Limb (tissue), 2 donors: Measurements from ENCODE around the gene TMCC1.

Source experiments
- DNase-seq, 2 donors: peaks; one replicate each; pipeline ENCODE4 v3.0.0-alpha.2; 2016; ENCODE audit errors: extremely low spot score in 2 of 2

TMCC1 gene

GRCh38 chr3:129624347-129625071, 269.0 kb downstream of the TMCC1 start:
- peak in 1 of 2 donors; percentile 24 for DNase-seq

- peak in 1 of 2 donors; percentile 37 for DNase-seq
These were observed 269.9 kb downstream of the TMCC1 start for GRCh38 chr3:129623447-129624118.

- peak in 1 of 2 donors; percentile 23 for DNase-seq
These were observed 270.6 kb downstream of the TMCC1 start for GRCh38 chr3:129622933-129623332.

GRCh38 chr3:129622226-129622874, 271.2 kb downstream of the TMCC1 start:
- peak in 1 of 2 donors; percentile 26 for DNase-seq

- DNase-seq: peak in 1 of 2 donors; percentile 28
These were observed 271.8 kb downstream of the TMCC1 start for GRCh38 chr3:129621626-129622225.

GRCh38 chr3:129620828-129621559, 272.5 kb downstream of the TMCC1 start:
- DNase-seq: peak in 1 of 2 donors; percentile 29

- peak in 1 of 2 donors; percentile 20 for DNase-seq
These were observed 273.8 kb downstream of the TMCC1 start for GRCh38 chr3:129619726-129620162.

- peak in 1 of 2 donors; percentile 35 for DNase-seq
These were observed 274.4 kb downstream of the TMCC1 start for GRCh38 chr3:129618901-129619671.

GRCh38 chr3:129618186-129618820, 275.2 kb downstream of the TMCC1 start:
- peak in 1 of 2 donors; percentile 33 for DNase-seq

- no peak for DNase-seq
These were observed 275.9 kb downstream of the TMCC1 start for GRCh38 chr3:129617381-129618185.

GRCh38 chr3:129616713-129617112, 276.8 kb downstream of the TMCC1 start:
- no peak for DNase-seq

- DNase-seq: no peak
These were observed 277.2 kb downstream of the TMCC1 start for GRCh38 chr3:129616291-129616690.

- no peak for DNase-seq
These were observed 277.7 kb downstream of the TMCC1 start for GRCh38 chr3:129615751-129616281.

- DNase-seq: no peak
These were observed 278.6 kb downstream of the TMCC1 start for GRCh38 chr3:129614927-129615363.

GRCh38 chr3:129614435-129614834, 279.1 kb downstream of the TMCC1 start:
- DNase-seq: no peak

- no peak for DNase-seq
These were observed 280.2 kb downstream of the TMCC1 start for GRCh38 chr3:129613367-129613740.

- no peak for DNase-seq
These were observed 280.8 kb downstream of the TMCC1 start for GRCh38 chr3:129612534-129613366.
